Uterus (tissue), 2 donors: ENCODE data around the gene CLINT1.
"Not testable (repeated sequence)": the region's sequence is repeated elsewhere in the genome, so short reads cannot be mapped to it uniquely, and the experiment has no call there.

ENCODE experiments used
- POLR2A ChIP-seq, 2 donors: fragments of 450-650 bp; IDR thresholded peaks; one replicate each; pipeline ENCODE4 v1.6.1; 2016; ENCODE audit warnings: antibody characterized with exemption in 2 of 2, mild to moderate bottlenecking in 1 of 2, moderate library complexity in 1 of 2
- TF ChIP-seq, protein P1 (sequence below), 4 experiments: fragments of 200-600 bp in 2 of 4; fragments of 450-650 bp in 2 of 4; sonication (generic) in 2 of 4; IDR thresholded peaks; one replicate each; pipeline ENCODE4 v1.5.1; 2016 to 2019; ENCODE audit warnings: antibody characterized with exemption in 4 of 4, mild to moderate bottlenecking in 2 of 4, moderate library complexity in 1 of 4

DNA sequence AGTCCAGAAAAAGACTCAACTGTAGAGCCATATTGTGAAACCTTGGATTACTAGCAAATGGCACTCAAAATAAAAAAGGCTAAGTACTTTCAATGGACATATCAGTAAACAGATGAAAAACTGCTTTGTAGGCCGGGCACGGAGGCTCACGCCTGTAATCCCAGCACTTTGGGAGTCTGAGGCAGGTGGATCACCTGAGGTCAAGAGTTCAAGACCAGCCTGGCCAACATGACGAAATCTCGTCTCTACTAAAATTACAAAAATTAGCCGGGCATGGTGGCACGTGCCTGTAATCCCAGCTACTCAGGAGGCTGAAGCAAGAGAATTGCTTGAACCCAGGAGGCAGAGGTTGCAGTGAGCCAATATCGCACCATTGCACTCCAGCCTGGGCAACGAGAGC, 5.6 kb downstream of the CLINT1 start:
- TF ChIP-seq POLR2A (IDR thresholded peaks at IDR 0.05), result not testable (repeated sequence)
- TF ChIP-seq, protein P1, sequence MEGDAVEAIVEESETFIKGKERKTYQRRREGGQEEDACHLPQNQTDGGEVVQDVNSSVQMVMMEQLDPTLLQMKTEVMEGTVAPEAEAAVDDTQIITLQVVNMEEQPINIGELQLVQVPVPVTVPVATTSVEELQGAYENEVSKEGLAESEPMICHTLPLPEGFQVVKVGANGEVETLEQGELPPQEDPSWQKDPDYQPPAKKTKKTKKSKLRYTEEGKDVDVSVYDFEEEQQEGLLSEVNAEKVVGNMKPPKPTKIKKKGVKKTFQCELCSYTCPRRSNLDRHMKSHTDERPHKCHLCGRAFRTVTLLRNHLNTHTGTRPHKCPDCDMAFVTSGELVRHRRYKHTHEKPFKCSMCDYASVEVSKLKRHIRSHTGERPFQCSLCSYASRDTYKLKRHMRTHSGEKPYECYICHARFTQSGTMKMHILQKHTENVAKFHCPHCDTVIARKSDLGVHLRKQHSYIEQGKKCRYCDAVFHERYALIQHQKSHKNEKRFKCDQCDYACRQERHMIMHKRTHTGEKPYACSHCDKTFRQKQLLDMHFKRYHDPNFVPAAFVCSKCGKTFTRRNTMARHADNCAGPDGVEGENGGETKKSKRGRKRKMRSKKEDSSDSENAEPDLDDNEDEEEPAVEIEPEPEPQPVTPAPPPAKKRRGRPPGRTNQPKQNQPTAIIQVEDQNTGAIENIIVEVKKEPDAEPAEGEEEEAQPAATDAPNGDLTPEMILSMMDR (IDR thresholded peaks at IDR 0.05), result not testable (repeated sequence)
